GM19452 (cell line): ENCODE measurements around the gene HIP1R.
"Not testable (repeated sequence)": the region's sequence is repeated elsewhere in the genome, so short reads cannot be mapped to it uniquely, and the experiment has no call there.

Source experiments
- ATAC-seq: cut with Tn5 transposase; IDR thresholded peaks from one replicate; pipeline ENCODE4 v1.9.1; 2021; ENCODE audit not compliant: unreplicated experiment

HIP1R gene

DNA sequence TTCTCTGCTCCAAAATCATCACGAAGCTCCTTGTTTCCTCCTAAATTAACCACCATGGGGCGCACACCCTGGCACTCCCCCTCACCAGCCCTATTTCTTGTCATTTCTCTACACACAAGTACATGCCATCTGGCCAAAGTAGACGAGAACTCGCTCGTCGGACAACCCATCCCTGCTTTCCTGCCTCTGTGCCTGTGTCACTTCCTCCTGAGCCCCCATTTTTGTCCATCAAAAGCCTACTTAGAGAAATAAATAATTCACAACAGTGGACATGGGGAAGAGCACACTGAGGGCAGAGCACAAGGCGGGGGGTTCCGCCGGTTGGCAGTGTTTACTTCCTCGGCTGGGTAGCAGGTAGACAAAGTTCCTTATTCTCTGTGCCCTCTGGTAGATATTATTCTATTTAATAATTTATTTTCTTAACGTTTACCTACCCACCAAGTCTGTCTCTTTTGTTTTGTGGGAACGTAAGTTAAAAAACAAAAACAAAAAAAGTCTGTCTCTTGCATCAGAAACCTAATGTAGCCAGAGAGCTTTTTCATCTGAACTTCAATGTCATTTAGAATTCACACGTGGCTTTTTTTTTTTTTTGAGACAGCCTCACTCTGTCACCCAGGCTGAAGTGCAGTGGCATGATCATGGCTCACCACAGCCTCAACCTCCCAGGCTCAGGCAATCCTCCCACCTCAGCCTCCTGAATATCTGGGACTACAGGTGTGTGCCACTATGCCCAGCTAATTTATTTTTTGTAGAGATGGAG, 54.7 kb downstream of the HIP1R start:
- no peak for ATAC-seq

GRCh38 chr12:122891661-122892525, 56.6 kb downstream of the HIP1R start:
- ATAC-seq, result no peak

DNA sequence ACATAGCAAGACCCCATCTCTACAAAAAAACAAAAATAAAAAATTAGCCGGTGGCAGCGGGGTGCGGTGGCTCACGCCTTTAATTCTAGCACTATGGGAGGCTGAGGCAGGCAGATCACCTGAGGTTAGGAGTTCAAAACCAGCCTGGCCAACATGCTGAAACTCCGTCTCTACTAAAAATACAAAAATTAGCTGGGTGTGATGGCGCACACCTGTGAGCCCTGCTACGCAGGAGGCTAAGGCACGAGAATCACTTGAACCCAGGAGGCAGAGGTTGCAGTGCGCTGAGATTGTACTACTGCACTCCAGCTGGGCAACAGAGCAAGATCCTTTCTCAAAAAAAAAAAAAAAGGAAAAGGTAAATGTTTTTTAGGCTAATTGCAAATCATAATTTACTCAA, 57.5 kb downstream of the HIP1R start:
- ATAC-seq, result not testable (repeated sequence)

DNA sequence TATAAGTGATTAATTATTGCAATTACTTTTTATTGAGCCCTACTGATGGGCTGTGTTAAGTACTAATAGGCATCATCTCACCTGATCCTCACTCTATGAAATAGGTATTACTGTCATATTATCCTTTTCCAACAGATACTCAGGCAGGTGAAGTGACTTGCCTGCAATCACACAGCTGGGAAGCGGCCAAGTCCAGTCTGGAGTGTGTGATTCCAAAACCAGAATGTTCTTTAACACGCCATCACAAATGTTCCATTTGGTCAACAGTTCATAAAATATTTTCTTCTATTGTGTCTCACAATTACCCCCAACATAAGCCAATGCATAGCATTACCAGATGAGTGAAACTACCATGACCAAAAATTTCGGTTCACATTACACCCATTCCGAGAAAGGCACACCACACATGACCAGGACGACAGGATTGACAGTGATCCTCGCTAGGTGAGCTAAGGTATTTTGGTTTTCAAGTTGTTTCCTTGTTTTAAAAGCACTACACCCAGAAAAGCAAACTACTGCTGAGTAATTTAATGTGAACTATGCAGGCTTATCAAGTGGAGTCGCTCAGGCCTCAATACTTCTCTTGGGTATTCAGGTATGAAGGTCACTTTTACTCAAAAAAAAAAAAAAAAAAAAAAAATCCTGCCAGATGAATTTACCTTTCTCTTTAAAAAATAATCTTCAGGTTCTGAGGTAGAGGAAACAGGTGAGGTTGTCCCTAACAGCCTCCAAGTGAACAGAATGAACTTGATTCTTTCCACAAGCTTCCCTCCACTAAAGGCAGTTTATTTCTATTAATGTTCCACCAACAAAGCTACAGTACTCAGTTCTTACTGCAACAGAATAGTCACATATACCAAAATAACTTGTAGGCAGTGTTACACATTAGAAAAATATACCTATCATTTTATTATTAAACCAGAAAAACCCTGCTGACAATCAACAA, 58.2 kb downstream of the HIP1R start:
- no peak for ATAC-seq

GRCh38 chr12:122894193-122895121, 59.2 kb downstream of the HIP1R start:
- no peak for ATAC-seq

DNA sequence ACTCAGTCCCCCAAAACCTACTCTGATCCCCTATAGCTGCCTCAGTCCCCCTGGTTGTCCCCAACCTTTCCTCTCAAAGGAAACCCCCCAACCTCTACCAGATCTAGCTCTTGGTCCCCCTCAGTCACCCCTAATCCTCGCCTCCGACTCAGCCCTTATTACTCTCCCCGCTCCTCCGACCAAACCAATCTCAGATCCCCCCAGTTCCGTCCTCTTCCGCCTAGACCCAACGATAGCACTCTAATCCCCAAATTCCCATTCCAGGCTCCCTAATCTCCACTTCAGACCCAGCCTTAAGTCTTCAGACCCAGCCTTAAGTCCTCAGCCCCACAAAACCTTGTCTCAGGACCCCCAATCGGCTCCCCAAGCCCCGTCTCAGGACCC, 60.1 kb downstream of the HIP1R start:
- ATAC-seq, result no peak

DNA sequence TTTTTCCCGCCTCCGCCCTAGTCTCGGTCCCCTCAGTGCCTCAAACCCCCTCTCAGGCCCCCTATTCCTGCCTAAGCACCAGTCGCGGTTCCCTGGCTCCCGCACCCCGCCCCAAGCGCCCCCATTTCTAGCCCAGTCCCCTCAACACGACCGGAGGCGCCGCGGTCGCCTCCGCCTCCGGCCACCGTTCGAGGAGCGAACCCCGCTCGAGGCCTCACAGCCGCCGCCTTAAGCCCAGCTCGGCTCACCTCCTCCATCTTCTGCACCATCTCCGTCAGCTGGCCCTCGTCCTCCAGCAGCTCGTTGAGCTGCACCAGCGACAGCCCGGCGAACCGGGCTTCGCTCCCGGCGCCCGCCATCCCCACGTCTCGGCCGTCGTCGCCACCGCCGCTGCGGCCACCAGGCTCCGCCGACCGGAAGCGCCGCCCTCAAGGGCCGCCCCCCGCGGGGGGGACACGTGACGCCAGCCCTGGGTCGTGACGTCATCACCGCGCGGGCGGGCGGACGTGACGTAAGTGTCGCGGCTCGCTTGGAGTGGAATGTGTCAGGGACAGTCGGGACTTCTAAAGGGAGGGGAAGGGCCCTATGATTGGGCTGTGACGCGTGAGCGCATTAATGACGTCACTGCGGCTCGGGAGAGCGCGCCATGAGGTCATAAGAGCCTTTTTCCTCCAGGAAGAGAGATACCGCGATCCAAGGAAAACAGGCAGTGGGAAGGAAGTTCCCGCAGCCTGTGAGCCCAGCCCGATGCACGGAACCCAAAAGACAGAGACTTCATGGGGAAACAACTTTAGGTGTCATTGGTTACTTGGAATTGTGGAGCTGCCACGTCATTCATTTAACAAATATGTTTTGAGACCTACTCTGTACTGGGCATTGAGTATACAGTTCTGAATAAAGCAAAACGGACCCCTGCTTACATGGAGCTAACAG, 60.7 kb downstream of the HIP1R start, which contains the start of gene VPS37B:
Gene VPS37B, minus strand, starts transcription at position 421 of the 933 bp plus-strand sequence. Its CDS starts 62 bp downstream, at position 359.
- peak; percentile 46 for ATAC-seq

GRCh38 chr12:122896662-122897061, 61.4 kb downstream of the HIP1R start:
- no peak for ATAC-seq

DNA sequence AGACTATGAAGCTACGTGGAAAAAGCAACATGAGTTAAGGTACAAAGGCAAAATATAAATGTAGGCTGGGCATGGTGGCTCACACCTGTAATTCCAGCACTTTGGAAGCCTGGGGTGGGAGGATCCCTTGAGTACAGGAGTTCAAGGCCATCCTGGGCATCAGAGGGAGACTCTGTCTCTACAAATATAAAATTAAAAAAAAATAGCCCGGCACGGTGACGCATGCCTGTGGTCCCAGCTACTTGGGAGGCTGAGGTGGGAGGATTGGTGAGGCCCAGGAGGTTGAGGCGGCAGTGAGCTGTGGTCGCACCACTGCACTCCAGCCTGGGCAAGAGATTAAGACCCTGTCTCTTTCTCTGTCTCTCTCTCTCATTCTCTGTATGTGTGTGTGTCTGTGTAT, 64.6 kb downstream of the HIP1R start:
- no peak for ATAC-seq

DNA sequence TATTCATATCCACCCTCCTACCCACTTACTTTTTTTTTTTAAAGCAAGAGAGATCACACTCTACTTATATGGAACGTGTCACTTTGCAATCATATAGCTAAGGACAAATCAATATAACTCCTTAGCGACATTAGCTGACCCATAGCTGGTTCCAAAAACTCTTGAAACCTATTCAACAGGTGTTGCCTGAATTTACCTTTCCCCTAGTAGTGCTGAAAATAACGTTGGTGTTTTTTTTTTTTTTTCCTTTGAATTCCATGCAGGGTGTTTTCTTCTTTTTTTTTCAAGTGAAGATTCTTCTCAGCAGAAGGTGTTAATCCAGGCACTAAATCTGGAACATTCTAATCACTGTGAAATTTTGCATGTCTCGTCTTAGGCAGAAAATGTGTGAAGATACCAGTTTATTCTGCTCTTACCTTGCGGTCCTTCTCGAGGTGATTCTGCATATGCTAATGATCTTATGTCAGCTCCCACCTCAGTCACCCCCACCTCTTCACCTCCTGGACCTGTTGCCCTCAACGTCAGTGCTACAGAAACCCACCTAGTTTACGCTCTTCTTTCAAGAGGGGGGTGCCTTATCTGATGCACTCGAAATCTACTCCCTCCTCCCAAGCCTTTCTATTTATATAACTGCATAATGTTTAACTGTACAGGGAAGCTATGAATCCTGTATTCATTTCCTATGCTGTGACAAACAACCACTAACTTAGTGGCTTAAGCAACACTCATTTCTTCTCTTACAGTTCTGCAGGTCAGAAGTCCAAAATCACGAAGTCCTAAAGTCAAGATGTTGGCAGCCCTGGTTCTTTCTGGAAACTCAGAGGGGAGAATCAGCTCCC, 67.8 kb downstream of the HIP1R start:
- ATAC-seq, result no peak

- no peak for ATAC-seq
Measured at GRCh38 chr12:122903693-122904034, 68.4 kb downstream of the HIP1R start.

GRCh38 chr12:122905258-122905657, 70.0 kb downstream of the HIP1R start:
- ATAC-seq, result not testable (repeated sequence)

- no peak for ATAC-seq
Measured at GRCh38 chr12:122908915-122909314, 73.7 kb downstream of the HIP1R start.

GRCh38 chr12:122909442-122910288, 74.4 kb downstream of the HIP1R start:
- ATAC-seq, result no peak
